HG02759 (cell line): ENCODE results near the gene NAALADL2.

ENCODE experiments used
- ATAC-seq: cut with Tn5 transposase; IDR thresholded peaks from one replicate; pipeline ENCODE4 v1.9.1; 2021; ENCODE audit warnings: mild to moderate bottlenecking, moderate library complexity; ENCODE audit not compliant: unreplicated experiment

The NAALADL2 gene

DNA sequence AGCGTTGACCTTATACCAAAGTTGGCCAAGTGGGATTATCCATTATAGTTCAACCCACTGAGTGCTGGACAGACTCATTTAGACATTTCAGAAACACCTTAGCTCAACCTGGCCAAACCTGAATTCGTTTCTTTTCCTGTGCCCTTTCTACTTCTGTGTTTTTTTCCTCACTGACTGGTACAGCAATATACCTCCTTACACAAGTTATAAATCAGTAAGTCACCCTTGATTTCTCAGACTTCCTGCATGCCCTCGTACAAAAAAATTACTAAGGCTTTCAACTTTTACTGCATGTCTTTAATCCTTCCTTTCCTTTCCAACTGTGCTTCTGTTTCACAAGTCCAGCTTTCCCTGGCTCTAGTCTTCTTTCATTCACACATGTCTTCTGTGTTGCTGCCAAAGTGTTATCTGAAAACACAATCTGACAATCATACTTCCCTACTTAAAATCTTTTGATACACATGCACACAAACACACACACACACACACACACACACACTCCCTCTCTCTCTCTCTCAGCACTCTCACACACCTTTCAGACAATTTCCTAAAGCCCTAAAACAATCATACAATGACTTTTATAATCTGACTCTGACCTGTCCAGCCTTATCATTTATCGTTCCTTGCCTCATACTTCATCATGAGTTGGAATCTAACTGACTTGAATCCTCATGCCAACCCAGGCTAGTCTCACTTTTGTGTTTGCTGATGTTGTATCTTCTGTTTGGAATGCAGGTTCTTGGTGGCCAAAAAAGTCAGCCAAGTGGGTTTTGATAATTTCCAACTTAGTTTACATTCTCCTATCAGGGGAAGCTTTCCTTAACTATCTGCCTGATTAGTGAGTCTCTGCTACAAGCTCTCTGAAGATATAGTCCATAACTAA is 436.4 kb downstream of the NAALADL2 start:
- no peak for ATAC-seq

DNA sequence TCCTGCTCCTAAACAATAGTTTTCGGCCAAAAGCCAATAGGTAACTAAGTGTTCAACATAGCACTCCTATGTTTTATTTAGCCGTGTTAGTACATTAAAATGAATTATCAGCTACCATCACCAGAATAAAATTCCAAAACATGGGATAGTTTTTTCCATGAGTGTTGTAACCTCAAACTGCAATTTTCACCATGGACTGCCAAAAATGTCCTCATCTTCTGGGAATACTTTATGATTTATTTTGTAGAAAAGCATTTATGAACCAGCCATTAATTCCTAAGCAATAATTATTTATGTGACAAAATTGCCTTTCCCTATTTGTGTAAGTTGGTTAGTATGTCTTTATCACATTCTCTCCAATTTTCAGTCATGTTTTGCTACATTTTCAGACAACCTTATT is 438.1 kb downstream of the NAALADL2 start:
- ATAC-seq, result no peak

DNA sequence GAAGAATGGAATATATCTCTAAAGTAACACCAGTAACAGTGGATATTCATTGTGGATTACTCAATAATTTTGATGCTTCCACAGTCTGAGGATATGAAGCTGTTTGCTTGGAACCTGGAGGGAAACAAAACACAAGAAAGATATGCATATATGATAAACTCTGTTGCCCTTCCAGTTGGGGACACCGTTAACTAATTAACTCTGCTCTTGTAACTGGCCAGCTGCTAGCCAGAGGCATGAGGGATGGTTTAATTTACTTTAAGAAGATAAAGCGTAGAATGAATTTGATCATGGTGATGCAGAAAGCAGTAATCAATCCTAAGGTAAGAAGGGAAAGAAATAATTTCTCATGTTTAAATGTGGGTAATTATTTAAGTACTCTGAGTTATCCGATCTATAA is 442.6 kb downstream of the NAALADL2 start:
- no peak for ATAC-seq

DNA sequence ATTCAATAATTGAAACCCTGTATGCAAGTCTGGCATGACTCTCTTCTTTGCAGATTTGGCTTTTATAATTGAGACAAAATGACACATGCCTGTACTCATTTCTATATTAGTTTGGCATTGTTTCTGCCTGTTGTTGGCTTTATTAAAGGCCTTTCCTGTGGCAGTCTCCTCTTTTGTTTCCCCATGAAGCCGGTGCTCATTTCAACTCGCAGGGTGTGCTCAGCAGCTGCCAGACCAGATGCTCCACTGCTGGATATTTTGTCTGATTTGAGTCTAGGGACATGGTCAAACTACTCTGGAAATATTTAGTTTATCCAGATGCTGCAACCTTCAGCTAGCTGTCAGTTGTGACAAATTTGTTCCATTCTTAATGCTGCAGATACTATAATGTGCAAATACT is 445.3 kb downstream of the NAALADL2 start:
- no peak for ATAC-seq

DNA sequence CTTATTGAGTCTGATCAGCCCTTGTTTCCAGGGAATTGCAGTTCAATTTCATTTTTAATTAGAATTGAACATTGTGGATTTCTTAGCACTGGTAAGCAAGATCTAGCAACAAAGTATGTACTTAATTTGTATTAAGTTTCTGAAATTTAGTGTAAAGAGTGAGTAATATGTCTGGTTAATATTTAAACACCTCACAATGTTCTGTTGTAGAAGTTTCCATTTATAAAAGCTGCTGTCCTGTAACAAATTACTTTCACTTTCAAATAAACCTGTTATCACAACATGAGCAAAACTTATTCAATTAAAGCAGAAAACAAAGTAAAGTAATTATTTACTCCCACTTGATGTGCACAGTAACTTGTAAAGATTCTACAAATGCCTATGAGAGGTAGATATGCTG is 448.5 kb downstream of the NAALADL2 start:
- peak; percentile 82 for ATAC-seq

DNA sequence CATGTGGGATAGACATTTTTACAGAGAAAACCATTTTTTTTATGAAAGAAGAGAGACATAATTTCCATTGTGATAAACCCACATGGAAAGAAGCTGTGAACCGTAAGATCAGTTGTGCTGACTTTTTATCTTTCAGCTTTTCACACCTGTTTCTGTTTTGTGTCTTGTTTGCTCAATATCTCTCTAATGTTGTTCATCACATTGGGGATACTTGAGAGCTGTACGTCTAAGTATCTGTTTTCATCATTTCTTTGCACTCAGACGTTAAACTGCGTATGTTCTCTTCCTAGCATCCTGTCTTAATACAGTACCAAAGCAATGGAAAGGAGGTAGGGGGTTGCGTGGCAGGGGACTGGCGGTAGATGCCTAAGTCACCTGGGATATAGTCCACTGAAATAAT is 449.0 kb downstream of the NAALADL2 start:
- ATAC-seq, result peak; percentile 22

DNA sequence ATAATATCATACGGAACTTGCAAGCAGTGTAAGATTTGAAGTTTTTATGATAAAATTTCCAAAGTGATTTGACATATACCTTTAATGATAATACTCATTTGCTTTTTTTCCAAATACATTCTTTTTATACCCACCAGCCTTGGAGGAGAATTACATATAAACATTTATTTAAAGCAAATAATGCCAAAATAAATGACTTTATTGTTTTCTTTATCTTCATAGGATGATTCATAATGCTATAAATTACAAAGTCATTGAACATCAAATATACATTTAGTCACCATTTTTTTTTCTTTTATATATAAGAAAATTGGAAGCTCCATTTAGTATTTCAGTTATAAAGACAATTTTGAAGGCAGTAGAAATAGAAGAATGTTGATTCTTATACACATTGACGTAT is 450.9 kb downstream of the NAALADL2 start:
- no peak for ATAC-seq

DNA sequence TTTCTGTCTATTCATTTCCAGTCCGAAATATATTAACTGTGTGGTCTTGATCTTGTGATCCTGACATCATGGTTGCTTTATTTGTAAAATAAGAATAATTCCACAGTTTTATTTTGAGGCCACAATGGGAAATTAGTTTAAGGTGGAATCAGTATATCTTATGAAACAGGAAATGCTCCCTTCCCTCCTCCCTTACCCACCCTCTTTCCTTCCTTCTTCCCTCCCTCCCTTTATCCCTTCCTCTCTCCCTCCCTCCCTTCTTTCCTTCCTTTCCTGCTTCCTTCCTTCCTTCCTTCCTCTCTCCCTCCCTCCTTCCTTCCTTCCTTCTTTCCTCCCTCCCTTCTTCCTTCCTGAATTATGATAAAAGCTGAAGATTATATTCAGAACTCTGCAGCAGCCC is 452.3 kb downstream of the NAALADL2 start:
- ATAC-seq, result no peak

DNA sequence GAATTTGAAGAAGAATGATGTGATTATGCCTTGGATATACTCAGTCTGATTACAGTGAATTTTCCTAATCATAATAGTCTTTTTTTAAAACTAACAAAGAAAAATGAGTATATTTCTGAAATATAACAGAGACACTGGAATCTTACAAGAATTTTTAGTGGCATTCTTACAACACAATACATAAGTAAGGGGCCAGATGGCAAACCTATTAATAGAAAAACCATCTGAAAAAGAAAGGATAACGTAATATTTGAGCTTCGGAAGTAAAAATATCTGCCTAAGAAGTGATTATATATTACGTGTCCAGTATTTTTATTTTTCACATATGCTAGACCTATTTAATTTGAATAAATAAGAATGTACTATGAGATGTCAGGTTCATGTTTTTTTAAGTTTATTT is 452.8 kb downstream of the NAALADL2 start:
- ATAC-seq, result no peak

DNA sequence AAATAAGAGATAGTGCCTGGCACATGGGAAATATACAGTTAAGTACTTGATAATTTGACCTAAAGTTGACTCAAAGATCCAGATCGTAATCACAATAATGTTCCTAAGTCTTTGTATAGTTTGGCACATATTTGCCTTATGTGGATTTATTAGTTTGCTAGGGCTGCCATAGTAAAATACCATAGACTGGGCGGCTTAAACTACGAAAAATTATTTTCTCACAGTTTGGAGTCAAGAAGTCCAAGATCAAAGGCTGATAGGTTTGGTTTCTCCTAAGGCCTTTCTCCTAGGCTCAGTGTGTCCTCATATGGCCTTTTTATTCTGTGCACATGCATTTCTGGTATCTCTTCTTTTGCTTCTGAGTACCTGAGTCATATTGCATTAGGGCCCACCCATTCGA is 453.7 kb downstream of the NAALADL2 start:
- ATAC-seq, result no peak

DNA sequence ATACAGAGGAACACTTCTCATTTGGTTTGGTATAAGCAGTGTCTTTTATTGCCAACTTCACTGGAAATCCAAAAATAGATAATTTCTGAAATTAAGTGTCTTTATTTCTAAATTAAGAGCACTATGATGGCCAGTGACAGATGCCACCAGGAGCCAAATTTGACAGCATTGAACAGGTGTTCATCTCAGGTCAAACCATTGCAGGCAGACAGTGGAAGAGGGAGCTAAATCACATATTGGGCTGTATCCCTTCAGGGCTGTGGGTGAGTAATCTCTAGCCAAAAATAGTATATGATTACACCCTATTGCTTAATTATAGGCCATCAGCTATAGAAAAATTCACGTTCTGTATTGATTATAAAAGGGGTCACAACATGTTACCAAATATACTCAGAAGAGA is 457.7 kb downstream of the NAALADL2 start:
- no peak for ATAC-seq

DNA sequence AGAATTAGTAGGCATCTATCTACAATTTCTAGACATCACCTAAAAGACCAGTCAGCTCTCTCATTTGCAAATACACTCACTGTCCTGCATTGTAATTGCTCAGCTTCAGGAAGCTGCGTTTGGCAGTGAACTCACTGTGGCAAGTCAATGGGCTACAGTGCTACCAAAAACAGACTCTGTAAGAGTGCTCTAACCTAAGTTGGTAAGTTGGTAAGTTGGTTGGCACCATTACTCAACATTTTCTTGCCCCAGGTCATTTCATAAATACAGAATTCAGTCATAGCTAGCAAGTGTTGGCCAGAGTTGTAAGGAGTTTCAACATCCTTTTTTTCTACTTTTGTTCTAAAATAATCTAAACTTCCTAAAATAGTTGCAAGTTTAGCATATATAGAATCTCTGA is 466.3 kb downstream of the NAALADL2 start:
- ATAC-seq, result no peak

DNA sequence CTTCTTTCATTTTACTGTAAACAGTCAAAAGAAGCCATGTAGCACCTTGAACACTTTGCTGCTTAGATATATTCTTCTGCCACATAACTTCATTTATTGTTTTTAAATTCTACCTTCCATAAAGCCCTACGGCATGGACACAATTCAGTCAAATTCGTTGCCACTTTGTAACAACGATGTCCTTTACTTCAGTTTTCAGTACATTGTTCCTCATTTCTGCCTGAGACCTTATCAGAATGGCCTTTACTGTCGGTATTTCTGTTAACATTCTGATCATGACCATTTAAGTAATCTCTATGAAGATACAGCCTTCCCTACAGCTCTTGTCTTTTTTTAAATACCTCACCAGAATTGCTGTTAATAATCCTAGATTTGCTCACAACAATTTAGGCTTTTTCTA is 466.9 kb downstream of the NAALADL2 start:
- ATAC-seq, result no peak

DNA sequence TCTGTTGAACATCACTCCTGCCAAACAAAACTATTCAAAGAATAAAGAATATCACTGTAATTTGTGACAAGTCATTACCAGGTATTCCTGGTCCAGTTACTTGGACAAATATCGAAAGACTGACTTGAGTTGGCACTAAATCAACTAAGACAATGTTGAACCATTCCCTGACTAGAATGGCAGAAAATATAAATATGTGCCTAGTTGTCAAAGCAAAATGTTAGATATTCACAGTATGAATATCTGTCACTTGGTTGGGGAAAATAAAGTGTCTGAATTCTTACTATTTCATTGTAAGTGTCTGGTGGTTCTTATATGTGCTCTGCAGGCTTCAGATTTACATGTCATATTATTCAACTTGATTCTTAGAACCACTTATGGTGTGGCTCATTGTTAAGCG is 470.2 kb downstream of the NAALADL2 start:
- no peak for ATAC-seq

DNA sequence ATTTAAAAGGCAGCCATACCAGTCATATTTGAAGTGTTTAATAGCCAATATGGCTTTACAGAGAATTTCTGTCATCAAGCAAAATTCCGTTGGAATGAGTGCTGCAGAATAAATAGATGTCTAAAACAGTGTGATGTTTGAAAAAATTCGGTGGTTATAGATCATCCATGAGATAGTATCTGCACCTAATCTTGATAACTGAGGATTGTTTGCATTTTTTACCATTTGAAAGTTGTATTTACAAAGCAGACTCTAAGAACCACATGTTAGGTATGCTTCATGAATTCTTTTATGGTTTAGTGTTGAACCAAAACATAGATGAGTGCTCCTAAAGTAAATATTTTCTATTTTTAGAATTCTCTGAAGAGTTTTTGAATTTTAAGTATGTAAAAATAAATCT is 476.1 kb downstream of the NAALADL2 start:
- no peak for ATAC-seq

DNA sequence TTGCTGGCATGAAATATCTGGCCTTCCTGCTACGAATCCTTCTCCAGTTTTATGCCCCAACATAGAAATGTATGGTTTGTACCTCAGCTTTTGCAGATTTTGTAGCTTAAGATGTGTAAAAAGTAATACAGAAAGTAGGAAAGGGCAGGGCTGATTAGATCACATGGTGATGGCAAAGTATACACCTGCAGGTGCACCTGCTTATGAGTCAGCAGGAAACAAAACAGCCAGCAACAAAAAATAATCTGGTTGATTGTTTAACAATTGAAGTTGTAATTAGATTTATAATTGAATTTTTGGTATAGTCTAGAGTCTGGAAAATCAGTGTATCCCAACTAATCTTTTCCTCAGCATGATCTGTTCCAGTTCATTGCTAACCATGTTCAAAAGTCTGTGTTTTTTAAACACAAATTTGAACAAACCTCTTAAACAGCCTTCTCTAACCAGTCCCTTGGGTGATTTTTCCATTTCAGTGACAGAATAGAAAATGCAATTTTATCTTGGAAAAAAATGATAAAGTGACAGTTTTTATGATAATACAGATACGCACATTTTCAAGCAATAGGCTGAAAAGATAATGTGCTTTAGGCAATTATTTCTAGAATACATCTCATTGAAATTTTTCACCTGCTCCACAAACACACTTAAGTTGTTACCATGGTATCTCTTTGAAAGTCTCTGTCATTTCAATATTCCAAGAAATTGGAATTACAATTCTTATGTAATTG is 477.4 kb downstream of the NAALADL2 start:
- no peak for ATAC-seq

DNA sequence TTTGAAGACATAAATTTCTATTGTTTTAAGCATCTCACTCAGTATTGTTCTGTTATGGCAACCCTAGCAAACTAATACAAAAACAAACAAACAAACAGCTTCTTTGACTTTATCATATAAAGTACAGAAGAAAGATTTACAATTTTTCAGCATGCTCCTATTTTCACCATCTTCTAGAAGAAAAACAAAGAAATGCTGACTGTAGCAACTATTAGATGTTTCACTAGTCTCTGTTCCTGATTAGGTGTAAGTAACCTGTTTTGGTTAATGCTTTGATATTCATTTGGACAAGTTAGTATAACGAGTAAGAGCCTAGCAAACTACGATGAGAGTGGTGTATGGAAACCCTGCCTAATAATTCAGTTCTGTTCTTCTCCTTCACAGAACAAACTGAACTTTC is 478.5 kb downstream of the NAALADL2 start:
- ATAC-seq, result no peak

DNA sequence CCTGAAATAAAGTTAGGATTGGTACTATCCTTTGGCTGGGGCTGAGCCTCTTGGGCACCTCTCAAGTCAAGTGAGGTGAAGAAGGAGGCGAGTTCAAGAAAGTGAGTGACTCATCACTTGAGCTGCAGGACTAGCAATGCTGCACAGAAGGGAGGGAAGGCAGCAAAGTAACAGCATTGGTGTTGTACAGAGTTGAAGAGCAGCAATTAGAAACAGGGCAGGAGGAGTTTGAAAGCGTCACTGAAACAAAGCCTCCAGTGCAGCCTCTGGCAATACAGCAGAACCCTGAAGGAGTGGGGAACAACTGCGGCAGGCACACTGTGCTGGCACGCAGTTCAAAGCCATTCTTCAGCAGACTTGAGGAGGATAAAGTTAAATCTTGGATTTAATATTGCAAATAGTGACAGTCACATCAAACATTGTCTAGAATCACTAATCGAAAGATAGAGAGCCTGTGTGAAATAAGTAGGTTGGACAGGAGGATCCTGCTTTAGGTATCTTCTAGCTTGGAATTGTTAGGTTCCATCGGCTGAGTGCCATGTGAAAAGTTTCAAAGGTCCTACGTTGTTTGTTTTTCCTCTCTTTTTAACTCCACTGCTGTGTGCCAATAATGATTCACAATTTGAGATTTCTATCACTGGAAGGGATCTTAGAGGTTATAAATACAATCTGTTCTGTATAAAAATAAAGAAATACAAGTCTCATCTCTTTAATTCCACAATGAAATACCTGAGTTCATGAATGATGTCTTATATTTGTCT is 479.8 kb downstream of the NAALADL2 start:
- no peak for ATAC-seq

DNA sequence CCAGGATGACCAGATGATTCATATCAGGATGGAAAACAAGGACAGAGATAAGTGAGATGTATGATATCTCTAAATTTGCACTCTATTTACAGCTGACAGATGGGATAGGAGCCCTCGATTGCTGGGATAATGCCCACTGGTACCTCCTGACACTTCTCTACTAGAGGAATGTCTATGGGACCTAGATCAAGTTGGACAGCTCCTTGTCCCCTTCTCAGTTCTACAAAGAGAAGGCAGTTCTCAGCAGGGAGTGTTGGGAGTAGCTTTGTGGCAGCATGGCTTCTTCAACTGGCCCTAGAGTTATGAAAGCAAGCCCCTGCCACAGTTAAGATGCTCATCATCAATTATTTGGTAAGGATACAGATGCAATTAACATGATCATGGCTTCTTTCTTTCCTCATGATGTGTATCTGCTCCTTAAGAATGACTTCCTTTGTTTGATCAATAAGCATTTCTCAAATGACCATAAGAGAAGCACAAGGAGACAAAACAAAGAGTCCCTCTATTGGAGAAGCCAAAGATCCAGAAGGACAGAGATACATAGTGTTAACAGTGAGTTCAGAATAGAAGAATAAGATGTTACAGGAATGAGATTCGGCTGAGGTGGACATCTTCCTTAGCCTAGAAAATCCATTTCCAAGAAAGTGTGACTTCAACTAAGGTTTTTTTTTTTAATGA is 481.3 kb downstream of the NAALADL2 start:
- no peak for ATAC-seq

DNA sequence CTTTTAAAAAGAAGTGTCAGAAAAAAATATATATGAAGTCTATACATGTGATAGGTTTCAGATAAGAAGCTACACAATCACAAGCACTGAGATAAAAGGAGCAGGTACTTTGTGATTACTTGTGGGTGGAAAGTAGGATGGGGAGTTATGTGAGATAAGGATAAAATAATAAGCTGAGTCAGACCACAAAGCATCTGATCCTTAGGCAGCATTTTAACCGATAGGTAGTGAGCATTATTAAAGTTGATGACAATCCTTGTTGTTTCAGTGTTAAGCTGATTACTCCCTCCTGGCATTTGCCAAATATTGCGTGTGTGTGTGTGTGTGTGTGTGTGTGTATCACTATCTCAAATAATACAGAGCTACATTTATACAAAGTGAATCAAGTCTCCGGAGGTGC is 483.1 kb downstream of the NAALADL2 start:
- ATAC-seq, result no peak

DNA sequence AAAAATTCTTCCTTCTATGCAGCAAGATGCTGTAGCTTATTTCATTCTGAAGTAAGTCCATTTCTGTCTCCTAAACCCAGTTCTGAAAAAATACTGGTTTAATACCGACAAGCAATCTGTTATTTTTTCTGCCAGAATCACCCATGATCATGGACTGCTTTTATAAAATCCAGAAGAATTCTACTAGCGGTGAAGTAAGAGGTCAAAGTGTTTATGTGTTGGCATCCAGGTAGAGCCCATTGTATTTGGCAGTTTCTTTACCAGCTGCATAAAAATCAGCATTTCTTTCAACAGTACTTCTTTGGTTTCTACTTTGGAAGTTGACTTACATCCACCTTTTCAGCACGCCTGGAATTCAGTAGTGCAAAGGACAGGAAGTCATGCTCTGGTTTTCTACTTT is 484.8 kb downstream of the NAALADL2 start:
- ATAC-seq, result no peak
